ENCODE measurements around the gene MAP7.
"Not testable (repeated sequence)": the region's sequence is repeated elsewhere in the genome, so short reads cannot be mapped to it uniquely, and the experiment has no call there.

MAP7 gene

GRCh38 chr6:136585523-136585922 lies 35.3 kb upstream of the MAP7 start:
- not testable (repeated sequence) for H3K9me3 ChIP-seq (ENCODE audit: control insufficient read depth, insufficient read depth, low read depth, low read length); H3K9ac ChIP-seq (ENCODE audit: low read length); H3K27ac ChIP-seq (ENCODE audit: low read depth, low read length); H3K36me3 ChIP-seq (ENCODE audit: control insufficient read depth, insufficient read depth, low read length); H3K27me3 ChIP-seq (ENCODE audit: control insufficient read depth, insufficient read depth, low read length); H3K4me3 ChIP-seq (ENCODE audit: low read depth, low read length)
- peaks cover 11% of the 10 kb centered on the region for H3K4me1 ChIP-seq (ENCODE audit: control insufficient read depth, insufficient read depth, low read length)

- H3K36me3 ChIP-seq (ENCODE audit: control insufficient read depth, insufficient read depth, low read length); H3K9me3 ChIP-seq (ENCODE audit: control insufficient read depth, insufficient read depth, low read depth, low read length); H3K9ac ChIP-seq (ENCODE audit: low read length); H3K4me1 ChIP-seq (ENCODE audit: control insufficient read depth, insufficient read depth, low read length); H3K27me3 ChIP-seq (ENCODE audit: control insufficient read depth, insufficient read depth, low read length); H3K27ac ChIP-seq (ENCODE audit: low read depth, low read length); H3K4me3 ChIP-seq (ENCODE audit: low read depth, low read length): not testable (repeated sequence)
Measured at GRCh38 chr6:136584290-136584689, 34.1 kb upstream of the MAP7 start.

- H3K9me3 ChIP-seq (ENCODE audit: control insufficient read depth, insufficient read depth, low read depth, low read length) = peaks cover 3% of the 10 kb centered on the region; the same call in 1 of the 2 replicates
- H3K4me3 ChIP-seq (ENCODE audit: low read depth, low read length) = no peak overlapping the region
- H3K27ac ChIP-seq (ENCODE audit: low read depth, low read length) = no peak overlapping the region
- no peaks in the 10 kb centered on the region for H3K27me3 ChIP-seq (ENCODE audit: control insufficient read depth, insufficient read depth, low read length)
- H3K4me1 ChIP-seq (ENCODE audit: control insufficient read depth, insufficient read depth, low read length) = no peaks in the 10 kb centered on the region
- H3K36me3 ChIP-seq (ENCODE audit: control insufficient read depth, insufficient read depth, low read length) = no peaks in the 10 kb centered on the region
- H3K9ac ChIP-seq (ENCODE audit: low read length) = no peak overlapping the region
Measured at GRCh38 chr6:136582711-136583471, 32.7 kb upstream of the MAP7 start.

- Histone ChIP-seq H3K27me3 (ENCODE audit: control insufficient read depth, insufficient read depth, low read length) (no peaks in the 10 kb centered on the region), H3K27ac (ENCODE audit: low read depth, low read length) (no peak overlapping the region), H3K9ac (ENCODE audit: low read length) (no peak overlapping the region), H3K4me3 (ENCODE audit: low read depth, low read length) (no peak overlapping the region), H3K36me3 (ENCODE audit: control insufficient read depth, insufficient read depth, low read length) (no peaks in the 10 kb centered on the region), H3K9me3 (ENCODE audit: control insufficient read depth, insufficient read depth, low read depth, low read length) (peaks cover 3% of the 10 kb centered on the region; the same call in 1 of the 2 replicates), H3K4me1 (ENCODE audit: control insufficient read depth, insufficient read depth, low read length) (no peaks in the 10 kb centered on the region)
Measured at GRCh38 chr6:136579800-136580199, 29.6 kb upstream of the MAP7 start.

- Histone ChIP-seq H3K4me3 (ENCODE audit: low read depth, low read length) (no peak overlapping the region), H3K36me3 (ENCODE audit: control insufficient read depth, insufficient read depth, low read length) (no peaks in the 10 kb centered on the region), H3K9me3 (ENCODE audit: control insufficient read depth, insufficient read depth, low read depth, low read length) (no peaks in the 10 kb centered on the region), H3K9ac (ENCODE audit: low read length) (no peak overlapping the region), H3K4me1 (ENCODE audit: control insufficient read depth, insufficient read depth, low read length) (no peaks in the 10 kb centered on the region), H3K27me3 (ENCODE audit: control insufficient read depth, insufficient read depth, low read length) (no peaks in the 10 kb centered on the region), H3K27ac (ENCODE audit: low read depth, low read length) (no peak overlapping the region)
Measured at GRCh38 chr6:136576821-136577220, 26.6 kb upstream of the MAP7 start.

- Histone ChIP-seq H3K36me3 (ENCODE audit: control insufficient read depth, insufficient read depth, low read length) (no peaks in the 10 kb centered on the region), H3K4me3 (ENCODE audit: low read depth, low read length) (no peak overlapping the region), H3K27ac (ENCODE audit: low read depth, low read length) (no peak overlapping the region), H3K9ac (ENCODE audit: low read length) (no peak overlapping the region), H3K9me3 (ENCODE audit: control insufficient read depth, insufficient read depth, low read depth, low read length) (peaks cover 19% of the 10 kb centered on the region; the same call in 1 of the 2 replicates), H3K27me3 (ENCODE audit: control insufficient read depth, insufficient read depth, low read length) (no peaks in the 10 kb centered on the region), H3K4me1 (ENCODE audit: control insufficient read depth, insufficient read depth, low read length) (peaks cover 3% of the 10 kb centered on the region; the same call in 1 of the 2 replicates)
Measured at GRCh38 chr6:136571496-136571895, 21.3 kb upstream of the MAP7 start.

GRCh38 chr6:136571065-136571464 lies 20.8 kb upstream of the MAP7 start:
- Histone ChIP-seq H3K4me1 (ENCODE audit: control insufficient read depth, insufficient read depth, low read length) (peaks cover 3% of the 10 kb centered on the region; the same call in 1 of the 2 replicates), H3K4me3 (ENCODE audit: low read depth, low read length) (no peak overlapping the region), H3K9ac (ENCODE audit: low read length) (no peak overlapping the region), H3K27ac (ENCODE audit: low read depth, low read length) (no peak overlapping the region), H3K36me3 (ENCODE audit: control insufficient read depth, insufficient read depth, low read length) (no peaks in the 10 kb centered on the region), H3K9me3 (ENCODE audit: control insufficient read depth, insufficient read depth, low read depth, low read length) (peaks cover 19% of the 10 kb centered on the region; the same call in 1 of the 2 replicates), H3K27me3 (ENCODE audit: control insufficient read depth, insufficient read depth, low read length) (no peaks in the 10 kb centered on the region)

- H3K9ac ChIP-seq (ENCODE audit: low read length) = no peak overlapping the region
- peaks cover 3% of the 10 kb centered on the region; the same call in 1 of the 2 replicates for H3K4me1 ChIP-seq (ENCODE audit: control insufficient read depth, insufficient read depth, low read length)
- no peak overlapping the region for H3K27ac ChIP-seq (ENCODE audit: low read depth, low read length)
- H3K36me3 ChIP-seq (ENCODE audit: control insufficient read depth, insufficient read depth, low read length) = no peaks in the 10 kb centered on the region
- no peaks in the 10 kb centered on the region for H3K27me3 ChIP-seq (ENCODE audit: control insufficient read depth, insufficient read depth, low read length)
- H3K4me3 ChIP-seq (ENCODE audit: low read depth, low read length) = no peak overlapping the region
- H3K9me3 ChIP-seq (ENCODE audit: control insufficient read depth, insufficient read depth, low read depth, low read length) = peaks cover 19% of the 10 kb centered on the region; the same call in 1 of the 2 replicates
Measured at GRCh38 chr6:136568129-136568528, 17.9 kb upstream of the MAP7 start.

GRCh38 chr6:136567688-136568087 lies 17.5 kb upstream of the MAP7 start:
- Histone ChIP-seq H3K27ac (ENCODE audit: low read depth, low read length) (no peak overlapping the region), H3K4me1 (ENCODE audit: control insufficient read depth, insufficient read depth, low read length) (peaks cover 3% of the 10 kb centered on the region; the same call in 1 of the 2 replicates), H3K27me3 (ENCODE audit: control insufficient read depth, insufficient read depth, low read length) (no peaks in the 10 kb centered on the region), H3K9me3 (ENCODE audit: control insufficient read depth, insufficient read depth, low read depth, low read length) (peaks cover 19% of the 10 kb centered on the region; the same call in 1 of the 2 replicates), H3K4me3 (ENCODE audit: low read depth, low read length) (no peak overlapping the region), H3K36me3 (ENCODE audit: control insufficient read depth, insufficient read depth, low read length) (no peaks in the 10 kb centered on the region), H3K9ac (ENCODE audit: low read length) (no peak overlapping the region)

- Histone ChIP-seq H3K4me1 (ENCODE audit: control insufficient read depth, insufficient read depth, low read length) (peaks cover 3% of the 10 kb centered on the region; the same call in 1 of the 2 replicates), H3K4me3 (ENCODE audit: low read depth, low read length) (no peak overlapping the region), H3K27ac (ENCODE audit: low read depth, low read length) (no peak overlapping the region), H3K9me3 (ENCODE audit: control insufficient read depth, insufficient read depth, low read depth, low read length) (peaks cover 19% of the 10 kb centered on the region; the same call in 1 of the 2 replicates), H3K36me3 (ENCODE audit: control insufficient read depth, insufficient read depth, low read length) (no peaks in the 10 kb centered on the region), H3K9ac (ENCODE audit: low read length) (no peak overlapping the region), H3K27me3 (ENCODE audit: control insufficient read depth, insufficient read depth, low read length) (no peaks in the 10 kb centered on the region)
Measured at GRCh38 chr6:136566851-136567250, 16.6 kb upstream of the MAP7 start.

GRCh38 chr6:136566007-136566487 lies 15.8 kb upstream of the MAP7 start:
- Histone ChIP-seq H3K36me3 (ENCODE audit: control insufficient read depth, insufficient read depth, low read length) (no peaks in the 10 kb centered on the region), H3K9me3 (ENCODE audit: control insufficient read depth, insufficient read depth, low read depth, low read length) (peaks cover 14% of the 10 kb centered on the region; the same call in 1 of the 2 replicates), H3K4me1 (ENCODE audit: control insufficient read depth, insufficient read depth, low read length) (peaks cover 3% of the 10 kb centered on the region; the same call in 1 of the 2 replicates), H3K9ac (ENCODE audit: low read length) (no peak overlapping the region), H3K27me3 (ENCODE audit: control insufficient read depth, insufficient read depth, low read length) (no peaks in the 10 kb centered on the region), H3K4me3 (ENCODE audit: low read depth, low read length) (no peak overlapping the region), H3K27ac (ENCODE audit: low read depth, low read length) (no peak overlapping the region)

Measured in HUES6 (cell line).